Panc1 (cell line): ENCODE results near the gene VMO1.

ENCODE experiments used
- CTCF ChIP-seq: fragments of 450-650 bp; IDR thresholded peaks from 2 replicates; pipeline ENCODE4 v1.5.1; 2017; ENCODE audit warnings: mild to moderate bottlenecking
- POLR2AphosphoS5 ChIP-seq: IDR thresholded peaks from 2 replicates; pipeline ENCODE4 v1.6.1; 2012; ENCODE audit warnings: mild to moderate bottlenecking, low read depth, low read length, moderate library complexity
- REST ChIP-seq, 2 experiments: IDR thresholded peaks; 2 replicates each; pipeline ENCODE4 v1.6.1; 2011 to 2012; ENCODE audit warnings: low read depth in 2 of 2, control low read depth in 1 of 2, low read length in 1 of 2, mild to moderate bottlenecking in 1 of 2, moderate library complexity in 1 of 2; ENCODE audit not compliant: insufficient read depth in 1 of 2

GRCh38 chr17:4780325-4780955, 5.7 kb downstream of the VMO1 start:
- TF ChIP-seq CTCF (no peak), REST (IDR thresholded peaks at IDR 0.05; ENCODE audit: insufficient read depth in 1 of 2, low read depth in 2 of 2, low read length in 1 of 2) (no peak), POLR2AphosphoS5 (no peak)
